ENCODE data around the gene FOXN1. TPM values are rescaled to one million over a fixed set of nuclear protein-coding genes. Genes with fewer than 3 reads are reported as not detected.

FOXN1 gene
- polyA plus RNA-seq, 3 donors = 0.01 to 0.03 TPM; not detected in 1

- WGBS, 3 donors = 74 to 88% (median 79%) methylated on average over 11 of the region's 11 CpGs
These were observed 29.9 kb upstream of the FOXN1 start for GRCh38 chr17:28476076-28476865.

DNA sequence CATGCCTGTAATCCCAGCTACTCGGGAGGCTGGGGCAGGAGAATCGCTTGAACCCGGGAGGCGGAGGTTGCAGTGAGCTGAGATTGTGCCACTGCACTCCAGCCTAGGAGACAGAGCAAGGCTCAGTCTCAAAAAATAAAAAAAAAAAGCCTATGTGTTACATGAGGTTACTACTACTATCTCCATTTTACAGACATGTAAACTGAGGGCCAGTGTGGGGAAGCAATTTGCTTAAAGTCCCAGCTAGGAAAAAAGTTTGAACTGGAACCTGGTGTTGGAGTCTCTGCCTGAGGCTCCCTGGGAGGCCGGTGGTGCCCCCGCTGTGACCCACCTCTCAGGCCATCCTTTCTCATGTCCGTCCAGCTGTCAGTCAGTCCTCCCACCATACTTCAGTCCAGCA lies 28.2 kb upstream of the FOXN1 start:
- whole genome bisulfite sequencing, 3 donors = 94 to 98% (median 95%) methylated on average over 7 of the region's 7 CpGs
- H3K27ac ChIP-seq (ENCODE audit: low read depth, low read length) = no peak overlapping the region

More at GRCh38 chr17:28476076-28476865, 29.9 kb upstream of the FOXN1 start:
- H3K27ac ChIP-seq (ENCODE audit: low read depth, low read length) = no peak overlapping the region

DNA sequence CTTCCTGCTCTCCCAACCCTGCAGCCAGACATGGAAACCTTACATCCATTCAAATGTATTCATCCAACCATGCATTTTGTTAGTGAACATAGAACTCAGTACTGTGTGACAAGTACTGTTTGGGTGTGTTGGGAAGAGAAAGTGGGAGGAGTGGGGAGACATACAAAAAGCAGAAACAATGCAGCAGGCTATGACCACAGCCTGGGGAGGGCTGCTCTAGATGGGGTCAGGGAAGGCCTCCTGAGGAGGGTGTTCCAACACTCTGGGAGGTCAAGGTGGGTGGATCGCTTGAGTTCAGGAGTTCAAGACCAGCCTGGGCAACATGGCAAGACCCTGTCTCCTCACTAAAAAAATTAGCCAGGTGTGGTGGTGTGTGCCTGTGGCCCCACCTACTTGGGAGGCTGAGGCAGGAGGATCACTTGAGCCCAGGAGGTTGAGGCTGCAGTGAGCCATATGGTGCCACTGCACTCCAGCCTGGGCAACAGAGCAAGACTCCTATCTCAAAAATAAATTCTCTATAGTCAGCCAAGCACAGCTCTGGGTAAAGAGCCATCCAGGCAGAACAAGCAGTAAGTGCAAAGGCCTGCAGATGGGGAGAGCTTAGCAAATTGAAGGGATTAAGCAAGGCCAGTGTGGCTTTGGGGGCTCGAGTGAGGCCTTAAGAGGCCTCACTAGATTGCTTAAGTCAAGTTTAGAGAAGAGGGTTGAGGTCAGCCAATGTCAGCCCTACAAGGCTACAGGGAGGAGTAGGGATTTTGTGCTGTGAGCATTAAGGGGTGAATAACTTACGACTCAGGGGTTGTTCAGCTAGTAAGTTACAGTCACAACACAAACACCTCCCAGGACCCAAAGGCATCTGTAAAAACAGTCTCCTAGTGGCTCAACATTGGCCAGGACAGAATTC lies 27.2 kb upstream of the FOXN1 start:
- H3K27ac ChIP-seq (ENCODE audit: low read depth, low read length) = no peak overlapping the region
- WGBS, 3 donors = 64 to 79% (median 68%) methylated on average over 3 of the region's 3 CpGs

DNA sequence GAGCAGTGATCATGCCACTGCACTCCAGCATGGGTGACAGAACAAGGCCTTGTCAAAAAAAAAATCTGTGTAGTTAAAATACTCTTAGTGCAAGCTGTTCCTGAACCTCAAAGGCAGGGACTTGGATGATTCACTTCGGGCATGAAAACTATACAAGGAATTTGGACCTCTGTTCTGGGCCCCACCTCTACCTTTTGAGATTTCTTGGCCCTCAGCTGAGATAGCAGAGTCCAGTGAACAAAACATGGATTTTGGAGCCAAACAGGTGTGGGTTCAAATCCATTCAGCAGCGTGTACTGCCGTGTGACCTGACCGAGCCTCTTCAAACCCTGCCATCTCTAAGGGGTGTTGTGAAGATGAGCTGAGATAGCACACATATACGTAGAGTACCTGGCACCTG lies 25.9 kb upstream of the FOXN1 start:
- H3K27ac ChIP-seq (ENCODE audit: low read depth, low read length) = no peak overlapping the region

DNA sequence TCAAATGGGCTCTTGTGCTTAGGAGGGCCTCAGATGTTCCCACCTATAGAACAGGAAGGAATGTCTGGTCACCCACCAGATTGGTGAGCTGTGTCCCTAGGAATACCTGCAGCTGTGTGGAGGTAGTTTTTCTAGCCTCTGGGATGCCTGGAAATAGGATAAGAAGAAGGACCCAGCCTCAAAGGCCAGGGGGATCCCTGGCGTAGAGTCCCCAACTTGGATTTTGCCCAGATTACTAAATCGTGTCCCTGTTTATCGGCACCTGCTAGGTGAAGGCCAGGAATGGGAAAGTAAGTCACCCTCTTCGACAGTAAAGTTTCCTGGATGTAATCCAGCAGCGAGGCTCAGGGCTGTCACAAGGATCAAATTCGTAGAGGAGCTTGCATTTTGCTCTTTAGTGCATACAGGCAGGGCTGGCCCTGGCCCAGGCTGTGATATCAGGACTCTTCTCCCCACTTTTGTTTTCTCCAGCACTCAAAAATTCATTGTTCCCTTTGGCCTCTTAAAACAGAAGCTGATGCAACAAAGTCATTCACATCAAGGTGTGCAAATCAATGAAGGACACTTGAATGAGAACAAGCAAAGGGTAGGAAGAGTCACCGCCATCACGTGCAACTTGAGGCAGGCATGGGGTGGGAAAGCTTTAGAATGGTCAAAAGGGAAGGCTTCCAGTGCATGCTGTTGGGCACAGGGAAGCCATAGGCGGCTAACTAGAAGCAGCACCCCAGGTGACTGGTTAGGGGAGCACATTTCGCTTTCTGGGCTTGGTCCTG lies 25.2 kb upstream of the FOXN1 start:
- H3K27ac ChIP-seq (ENCODE audit: low read depth, low read length) = no peak overlapping the region
- WGBS, 3 donors = 48 to 78% (median 70%) methylated on average over 10 of the region's 10 CpGs

More for the DNA sequence above, 25.9 kb upstream of the FOXN1 start:
- 77 to 87% (median 77%) methylated on average over 5 of the region's 5 CpGs for WGBS, 3 donors

DNA sequence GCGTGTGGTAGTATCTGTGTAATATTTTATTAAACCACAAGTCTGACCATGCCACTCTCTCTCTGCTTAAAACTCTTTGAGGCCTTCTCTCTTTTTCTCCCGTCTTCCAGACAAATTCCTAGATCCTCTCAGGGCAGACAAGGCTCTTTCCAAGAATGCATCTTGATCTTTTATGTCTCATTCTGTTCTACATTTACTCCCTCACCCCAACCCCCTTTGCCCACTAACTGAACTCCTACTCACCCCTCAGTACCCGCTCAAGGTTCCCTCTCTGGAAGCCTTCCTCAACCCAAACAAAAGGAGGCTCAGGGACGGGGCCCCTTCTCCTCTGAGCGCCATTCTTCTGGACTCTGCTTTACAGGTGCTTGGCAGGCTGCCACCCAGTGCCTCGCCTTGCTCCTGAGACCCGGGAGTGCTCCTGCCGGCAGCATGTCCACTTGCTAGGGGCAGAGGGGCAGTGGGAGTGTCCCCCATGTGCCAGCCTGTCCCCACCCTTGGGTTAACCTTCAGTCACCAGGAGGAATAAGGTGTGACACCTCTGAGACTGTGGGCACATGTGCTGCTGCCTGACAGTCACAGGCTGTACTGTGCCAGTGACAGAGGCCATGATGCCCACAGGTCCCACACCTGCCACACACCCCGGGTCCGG lies 23.5 kb upstream of the FOXN1 start:
- no peak overlapping the region for H3K27ac ChIP-seq (ENCODE audit: low read depth, low read length)
- 60 to 80% (median 76%) methylated on average over 10 of the region's 10 CpGs for WGBS, 3 donors

DNA sequence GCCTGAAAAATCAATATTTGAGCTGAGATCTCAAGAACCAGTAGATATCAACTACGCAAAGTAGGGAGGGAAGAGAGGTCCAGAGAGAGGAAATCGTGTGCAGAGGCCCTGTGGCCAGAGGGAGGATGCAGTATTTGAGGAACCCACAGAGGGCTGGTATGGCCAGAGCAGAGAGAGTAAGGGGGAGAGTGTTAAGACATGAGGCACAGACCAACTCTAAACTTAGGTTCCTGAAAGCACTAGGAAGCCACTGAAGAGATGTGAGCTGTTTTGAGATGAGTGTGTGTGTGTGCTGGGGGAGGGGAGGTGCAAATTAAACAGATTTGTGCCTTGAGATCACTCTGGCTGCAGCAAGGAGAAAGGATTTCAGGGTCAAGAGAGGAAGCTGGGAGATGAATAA lies 21.9 kb upstream of the FOXN1 start:
- H3K27ac ChIP-seq (ENCODE audit: low read depth, low read length) = no peak overlapping the region
- 36 to 40% (median 36%) methylated on average over 2 of the region's 2 CpGs for WGBS, 3 donors

- H3K27ac ChIP-seq (ENCODE audit: low read depth, low read length) = no peak overlapping the region
- 72 to 86% (median 74%) methylated on average over 3 of the region's 3 CpGs for WGBS, 3 donors
These were observed 21.1 kb upstream of the FOXN1 start for GRCh38 chr17:28485049-28485448.

DNA sequence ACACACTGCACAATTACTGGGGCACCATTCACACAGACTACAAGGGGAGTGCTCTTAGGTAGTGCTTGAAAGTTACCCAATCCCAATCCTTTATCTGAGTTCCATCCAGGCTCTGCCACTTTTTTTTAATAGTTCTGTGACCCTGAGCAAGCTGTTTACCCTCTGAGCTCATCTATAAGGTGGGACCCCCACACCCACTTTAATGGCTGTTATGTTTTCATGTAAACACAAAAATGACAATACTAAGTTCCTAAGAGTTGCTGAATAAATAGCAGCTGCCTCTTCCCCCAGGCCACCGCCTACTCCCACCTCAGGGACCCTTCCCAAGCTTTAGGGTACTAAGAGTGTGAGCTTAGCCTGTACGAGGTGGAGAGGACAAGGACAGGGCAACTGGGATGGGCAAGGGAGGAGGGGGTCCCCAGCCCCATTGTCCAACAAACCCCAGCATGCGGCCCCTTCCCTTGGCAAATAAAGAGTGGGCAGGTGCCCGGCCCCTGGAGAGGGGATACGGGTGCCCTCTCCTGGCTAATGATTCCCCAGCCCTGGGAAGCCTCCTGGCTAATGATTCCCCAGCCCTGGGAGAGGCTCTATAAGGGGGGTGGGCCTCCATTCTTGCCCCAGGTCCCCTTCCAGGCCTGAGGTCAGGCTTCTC lies 18.1 kb upstream of the FOXN1 start:
- 54 to 84% (median 73%) methylated on average over 5 of the region's 5 CpGs for WGBS, 3 donors

GRCh38 chr17:28488533-28489276 lies 17.4 kb upstream of the FOXN1 start:
- H3K27ac ChIP-seq (ENCODE audit: low read depth, low read length) = no peak overlapping the region
- 66 to 83% (median 73%) methylated on average over 7 of the region's 7 CpGs for WGBS, 3 donors

More for the DNA sequence above, 18.1 kb upstream of the FOXN1 start:
- no peak overlapping the region for H3K27ac ChIP-seq (ENCODE audit: low read depth, low read length)

- H3K27ac ChIP-seq (ENCODE audit: low read depth, low read length) = no peak overlapping the region
- 82 to 85% (median 84%) methylated on average over 11 of the region's 11 CpGs for WGBS, 3 donors
These were observed 14.9 kb upstream of the FOXN1 start for GRCh38 chr17:28491286-28491685.

DNA sequence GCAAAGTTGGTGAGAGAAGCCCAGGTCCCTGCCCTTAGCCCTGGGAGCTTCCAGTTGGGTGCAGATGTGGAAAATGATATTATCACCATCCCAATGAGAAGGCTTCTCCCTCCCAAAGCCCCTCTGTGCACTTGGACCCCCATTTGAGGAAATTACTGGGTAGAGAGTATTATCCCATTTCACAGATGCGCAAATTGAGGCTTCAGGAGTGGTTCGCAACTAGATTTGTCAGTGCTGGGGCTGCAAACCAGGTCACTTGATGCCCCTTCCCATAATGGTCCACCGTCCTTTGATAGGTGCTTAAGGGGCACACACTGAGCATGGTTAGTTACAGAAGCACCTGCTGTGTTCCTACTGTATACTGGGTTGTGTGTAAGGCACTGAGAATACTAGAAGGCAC lies 14.3 kb upstream of the FOXN1 start:
- no peak overlapping the region for H3K27ac ChIP-seq (ENCODE audit: low read depth, low read length)
- WGBS, 3 donors = 94 to 100% (median 96%) methylated on average over 3 of the region's 3 CpGs

DNA sequence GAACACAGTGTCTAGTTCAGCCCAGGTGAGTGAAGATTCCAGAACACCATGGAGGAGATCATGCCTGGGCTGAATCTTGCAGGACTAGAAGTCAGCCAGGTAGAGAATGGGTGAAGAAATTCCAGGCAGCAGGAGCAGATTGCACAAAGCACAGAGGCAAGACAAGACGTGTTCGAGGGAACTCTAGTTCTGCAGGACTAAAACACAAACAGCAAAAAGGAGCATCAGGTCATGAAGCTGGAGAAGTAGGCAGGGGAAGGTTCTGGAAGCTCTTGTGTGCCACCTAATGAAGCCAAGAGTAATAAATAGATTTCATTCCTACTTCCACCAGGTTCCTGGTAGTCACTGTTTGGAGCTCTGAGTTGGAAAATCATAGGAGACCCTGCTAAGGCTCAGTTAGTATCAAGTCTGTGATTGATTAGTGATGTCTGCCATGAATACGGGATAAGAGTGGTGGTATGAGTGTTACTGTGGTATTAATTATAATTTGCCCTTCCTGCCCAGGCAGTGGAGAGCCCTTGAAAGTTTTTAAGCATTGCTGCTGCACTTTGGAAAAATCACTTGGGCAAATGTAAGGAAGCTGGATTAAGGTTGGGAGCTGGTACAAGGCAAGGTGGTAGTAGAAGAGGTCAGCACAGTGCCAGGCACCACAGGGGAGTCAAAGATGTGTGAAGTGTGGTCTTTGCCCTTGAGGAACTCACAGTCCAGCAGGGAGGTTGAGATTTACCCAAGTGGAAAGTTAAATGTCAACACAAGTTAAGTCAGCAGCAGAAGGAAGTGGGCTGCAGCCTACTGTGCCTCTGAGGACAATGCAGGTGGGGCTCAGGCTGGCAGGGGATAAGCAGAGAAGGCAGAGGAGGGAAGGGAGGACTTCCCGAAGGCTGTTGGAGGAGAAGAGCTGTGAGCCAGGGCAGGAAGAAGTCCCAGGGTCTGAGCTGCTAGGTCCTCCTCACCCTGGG lies 13.5 kb upstream of the FOXN1 start:
- 54 to 72% (median 66%) methylated on average over 4 of the region's 4 CpGs for WGBS, 3 donors
- H3K27ac ChIP-seq (ENCODE audit: low read depth, low read length) = no peak overlapping the region

- WGBS, 3 donors = 41 to 56% (median 46%) methylated on average over 9 of the region's 9 CpGs
- no peak overlapping the region for H3K27ac ChIP-seq (ENCODE audit: low read depth, low read length)
These were observed 12.7 kb upstream of the FOXN1 start for GRCh38 chr17:28493460-28493859.

- WGBS, 3 donors = 36 to 41% (median 38%) methylated on average over 15 of the region's 15 CpGs
- no peak overlapping the region for H3K27ac ChIP-seq (ENCODE audit: low read depth, low read length)
These were observed 11.5 kb upstream of the FOXN1 start for GRCh38 chr17:28494445-28495188.

Data from adipose tissue (tissue), 3 donors.